NCI-H1092 (cell line): ENCODE results near the gene SPATA21.

ENCODE experiments used
- DNase-seq: peaks from one replicate; lab custom pipeline; 2025; lab: John Stamatoyannopoulos, UW

Gene SPATA21

GRCh38 chr1:16420424-16421118, 16.7 kb downstream of the SPATA21 start:
- no peak for DNase-seq

- DNase-seq = no peak
Measured at GRCh38 chr1:16418823-16419425, 18.3 kb downstream of the SPATA21 start.

DNA sequence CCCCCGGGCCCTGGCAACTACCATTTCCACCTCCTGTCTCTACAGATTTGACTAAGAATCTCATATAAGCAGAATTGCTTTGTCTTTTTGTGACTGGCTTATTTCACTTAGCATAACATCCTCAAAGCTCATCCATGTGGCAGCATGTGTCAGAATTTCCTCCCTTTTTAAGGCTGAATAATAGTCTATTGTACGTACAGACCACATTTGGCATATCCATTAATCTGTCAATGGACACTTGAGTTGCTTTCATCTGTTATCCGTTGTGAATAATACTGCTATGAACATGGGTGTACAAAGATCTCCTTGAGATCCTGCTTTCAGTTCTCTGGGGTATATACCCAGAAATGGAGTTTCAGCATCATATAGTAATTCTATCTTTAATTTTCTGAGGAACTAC, 24.0 kb downstream of the SPATA21 start:
- no peak for DNase-seq

- DNase-seq = no peak
Measured at GRCh38 chr1:16410803-16411202, 26.4 kb downstream of the SPATA21 start.

DNA sequence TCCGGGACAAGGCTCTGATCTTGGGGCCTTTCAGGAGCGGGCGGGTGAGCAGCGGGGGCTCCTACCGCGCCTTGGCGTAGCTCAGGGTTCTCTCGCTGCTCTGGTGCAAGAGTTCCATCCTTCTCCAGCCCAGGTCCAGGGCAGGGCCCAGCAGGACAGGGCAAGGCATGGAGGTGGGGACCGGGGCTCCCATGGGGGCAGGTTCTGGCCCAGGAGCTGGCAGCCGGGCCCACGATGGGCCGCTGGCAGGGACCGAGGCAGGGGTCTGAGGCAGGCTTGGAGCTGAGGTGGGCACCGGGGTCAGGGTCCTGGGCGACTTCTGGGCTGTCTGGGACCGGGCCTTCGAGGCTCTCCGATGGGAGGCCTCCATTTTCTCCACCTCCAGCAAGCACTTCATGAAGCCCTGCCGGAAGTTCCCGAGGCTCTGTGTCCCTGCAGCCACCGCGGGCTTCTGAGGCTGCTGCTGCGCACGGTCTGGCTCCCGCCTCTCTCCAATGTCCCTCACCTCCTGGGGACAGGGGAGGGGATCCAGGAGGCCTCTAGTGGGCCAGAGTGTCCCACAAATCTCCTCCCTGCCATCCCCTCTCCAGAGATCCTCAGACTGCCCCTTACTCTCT, 27.6 kb downstream of the SPATA21 start:
- DNase-seq = no peak

DNA sequence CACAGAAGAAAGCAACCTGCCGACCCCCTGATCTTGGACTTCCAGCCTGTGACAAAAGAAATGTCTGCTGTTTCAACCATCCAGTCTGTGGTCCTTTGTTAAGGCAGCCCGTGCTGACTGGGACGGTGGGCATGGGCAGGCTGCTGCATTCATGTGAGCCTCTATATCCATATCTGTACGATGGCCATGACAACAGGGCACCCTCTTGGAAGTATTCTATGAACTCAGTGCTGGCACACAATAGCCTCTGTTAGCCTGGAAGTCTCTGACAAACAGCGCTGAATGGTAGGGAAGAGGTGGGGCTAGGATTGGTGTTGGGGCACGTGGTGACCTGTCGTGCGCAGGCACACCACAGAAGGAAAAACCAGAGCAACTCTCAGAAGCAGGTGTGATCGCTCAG, 30.4 kb downstream of the SPATA21 start:
- DNase-seq = no peak

- no peak for DNase-seq
Measured at GRCh38 chr1:16405441-16405840, 31.8 kb downstream of the SPATA21 start.

DNA sequence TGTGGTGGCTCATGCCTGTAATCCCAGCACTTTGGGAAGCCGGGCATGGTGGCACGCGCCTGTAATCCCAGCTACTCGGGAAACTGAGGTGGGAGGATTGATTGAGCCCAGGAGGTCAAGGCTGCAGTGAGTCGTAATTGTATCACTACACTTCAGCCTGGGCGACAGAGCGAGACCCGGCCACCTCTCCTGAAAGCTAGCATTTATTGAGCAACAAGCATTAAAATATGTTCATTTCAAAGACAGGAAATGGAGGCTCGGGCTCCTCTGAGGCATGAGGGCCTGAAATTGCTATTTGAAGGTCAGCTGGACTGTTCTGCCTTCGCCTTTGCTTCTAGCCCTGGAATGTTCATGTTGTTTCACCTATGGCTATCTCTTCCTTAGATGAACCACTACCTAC, 34.5 kb downstream of the SPATA21 start:
- DNase-seq = no peak

- DNase-seq = no peak
Measured at GRCh38 chr1:16398371-16398953, 38.8 kb downstream of the SPATA21 start.

DNA sequence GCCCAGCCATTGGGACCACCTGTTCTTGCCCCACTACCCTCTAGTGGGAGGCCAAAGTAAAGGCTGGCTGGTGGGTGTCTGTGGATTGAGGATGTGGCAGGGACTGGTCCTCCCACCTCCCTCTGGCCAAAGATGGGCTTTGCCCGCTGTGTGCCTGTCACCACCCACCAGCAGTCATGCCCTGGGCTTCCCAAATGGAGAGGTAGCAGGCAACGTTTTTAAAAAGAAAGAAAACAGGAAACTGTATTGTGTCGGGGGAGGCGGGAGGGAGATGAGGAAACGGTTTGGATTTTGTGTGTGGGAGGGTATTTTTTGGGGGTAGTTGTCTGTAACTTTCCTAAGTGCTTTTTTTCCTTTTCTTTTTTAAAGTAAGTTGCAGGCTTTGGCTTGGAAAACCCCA, 40.1 kb downstream of the SPATA21 start:
- no peak for DNase-seq

- DNase-seq = no peak
Measured at GRCh38 chr1:16396591-16396990, 40.6 kb downstream of the SPATA21 start.

- DNase-seq = no peak
Measured at GRCh38 chr1:16394977-16395376, 42.2 kb downstream of the SPATA21 start.

DNA sequence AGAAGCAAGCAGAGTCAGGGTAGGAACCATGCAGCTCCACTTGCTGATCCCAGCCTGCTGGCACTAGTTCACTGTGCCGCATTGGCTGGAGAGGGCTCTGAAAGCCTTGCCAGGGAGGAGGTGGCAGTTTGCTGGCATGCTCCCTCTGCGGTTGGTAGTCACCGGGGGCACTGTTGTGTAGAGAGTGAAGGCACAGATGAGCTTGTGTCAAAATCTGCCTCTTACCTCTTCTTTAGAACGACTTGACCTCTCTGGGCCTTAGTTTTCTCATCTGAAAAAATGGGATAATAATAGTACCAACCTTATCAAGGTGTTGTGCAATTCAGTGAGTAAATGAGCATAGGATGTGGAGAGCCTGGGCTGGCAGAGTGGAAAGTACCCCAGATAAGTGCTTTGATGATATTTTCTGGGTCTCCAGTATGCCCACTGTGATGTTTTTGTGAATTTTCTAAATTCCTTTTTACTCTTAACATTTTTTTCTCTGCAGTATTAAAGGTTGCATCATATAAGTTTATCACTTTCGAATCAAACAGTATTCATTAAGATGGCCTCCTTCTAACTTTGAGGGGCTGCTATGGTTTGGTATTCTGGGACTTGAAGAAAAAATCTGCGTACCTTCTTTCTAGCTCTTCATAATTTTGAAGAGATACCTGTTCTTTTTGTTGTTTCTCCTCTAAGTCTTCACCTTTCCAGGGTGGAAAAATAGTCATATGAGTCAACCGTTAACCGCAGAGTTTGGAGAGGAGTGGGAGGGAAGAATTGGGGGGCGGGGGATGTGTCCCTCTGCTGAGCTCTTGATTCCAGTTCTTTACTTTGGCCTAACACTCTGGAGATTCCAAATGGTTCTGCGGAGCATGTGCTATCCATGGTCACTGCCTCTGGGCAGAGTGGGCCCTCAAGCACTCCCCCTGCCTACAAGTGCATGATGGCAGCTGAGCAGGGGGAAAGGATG, 43.4 kb downstream of the SPATA21 start:
- DNase-seq = no peak

DNA sequence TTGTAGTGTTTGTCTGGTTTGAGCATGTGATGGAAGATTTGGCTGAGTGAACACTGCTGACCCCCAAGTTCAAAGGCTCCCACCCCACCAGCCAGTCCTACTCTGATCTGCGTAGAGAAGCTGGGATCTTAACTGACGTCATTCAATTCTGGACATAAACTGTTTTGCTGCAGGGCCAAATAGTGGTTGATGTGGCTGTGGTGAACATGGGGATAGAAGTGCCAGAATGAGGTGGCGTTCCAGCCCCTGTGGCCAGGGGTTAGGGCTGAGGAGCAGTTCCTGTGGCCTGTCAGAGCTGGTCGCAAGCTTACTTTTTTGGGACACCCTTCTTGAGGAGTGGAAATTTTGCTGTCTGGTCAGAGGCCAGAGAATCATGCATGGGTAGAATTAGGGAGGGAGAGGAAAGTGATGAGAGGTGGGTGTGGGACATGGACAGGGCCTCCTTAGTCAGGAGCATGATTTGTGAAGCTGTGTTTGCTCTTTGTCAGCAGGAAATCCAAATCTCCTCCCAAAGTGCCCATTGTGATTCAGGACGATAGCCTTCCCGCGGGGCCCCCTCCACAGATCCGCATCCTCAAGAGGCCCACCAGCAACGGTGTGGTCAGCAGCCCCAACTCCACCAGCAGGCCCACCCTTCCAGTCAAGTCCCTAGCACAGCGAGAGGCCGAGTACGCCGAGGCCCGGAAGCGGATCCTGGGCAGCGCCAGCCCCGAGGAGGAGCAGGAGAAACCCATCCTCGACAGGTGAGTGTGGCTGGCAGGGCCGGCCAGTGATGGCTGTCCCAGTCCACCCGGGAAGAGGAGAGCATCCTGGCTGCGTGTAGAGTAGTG, 44.3 kb downstream of the SPATA21 start:
- no peak for DNase-seq

DNA sequence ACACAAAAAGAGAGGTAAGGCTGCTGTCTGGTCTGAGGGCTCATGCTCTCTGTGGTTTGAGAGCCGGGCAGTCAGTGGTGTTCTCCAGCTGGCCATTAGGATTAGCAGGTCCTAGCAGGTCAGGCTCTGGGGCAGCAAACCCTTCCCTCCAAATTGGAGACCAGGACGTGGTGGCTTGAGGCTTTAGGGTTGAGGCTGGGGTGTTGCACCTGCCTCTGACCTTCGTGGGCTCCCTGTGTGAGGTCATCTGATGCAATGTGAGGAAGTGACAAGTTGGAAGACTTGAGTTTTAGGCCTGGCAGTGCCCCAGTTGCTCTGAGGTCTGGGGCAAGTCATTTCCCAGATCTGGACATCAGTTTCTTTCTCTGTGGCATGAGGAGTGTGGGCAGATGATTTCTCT, 45.8 kb downstream of the SPATA21 start:
- DNase-seq = no peak

DNA sequence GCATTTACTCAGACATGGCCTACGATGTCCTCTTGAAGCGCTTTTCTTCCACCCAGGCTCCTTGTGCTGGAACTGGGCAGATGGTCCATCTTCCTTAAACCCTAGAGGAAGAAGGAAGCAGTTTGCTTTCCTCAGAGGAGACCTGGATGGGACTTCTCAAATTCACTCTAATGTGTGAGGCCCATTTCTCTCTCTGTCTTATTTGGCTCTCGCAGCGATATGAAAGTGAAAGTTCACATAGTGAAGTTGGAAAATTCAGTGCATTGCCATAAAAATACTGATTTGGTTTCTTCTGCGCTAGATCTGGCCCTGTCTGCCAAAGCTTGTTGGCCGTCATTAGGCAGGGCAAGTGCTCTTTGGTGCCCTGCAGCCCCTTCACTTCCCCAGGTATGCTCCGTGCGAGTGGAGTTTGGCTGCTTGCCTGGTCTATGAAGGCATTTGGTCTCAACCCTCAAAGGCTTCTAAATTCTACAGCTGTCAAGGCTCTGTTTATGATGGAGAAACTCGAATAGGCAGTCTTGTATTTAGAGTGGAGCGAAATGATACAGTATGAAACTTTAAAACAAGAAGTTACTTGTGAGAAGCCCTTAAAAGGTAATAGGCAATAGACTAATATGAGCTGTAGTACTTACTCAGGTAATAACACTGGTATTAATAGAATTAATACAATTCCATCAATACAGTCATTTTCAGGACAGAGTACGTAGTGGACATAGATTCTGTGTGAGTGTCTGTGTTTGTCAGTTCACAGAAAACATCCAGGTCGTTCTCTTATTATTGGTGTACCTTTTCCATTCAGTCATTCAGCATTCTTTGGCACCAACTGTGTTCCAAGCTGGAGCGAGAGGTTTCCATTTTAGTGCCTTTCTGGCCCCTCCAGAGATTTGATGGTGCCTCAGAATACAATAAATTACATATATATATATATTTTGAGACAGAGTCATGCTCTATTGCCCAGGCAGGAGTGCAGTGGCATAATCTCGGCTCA, 49.7 kb downstream of the SPATA21 start:
- DNase-seq = no peak

- DNase-seq = no peak
Measured at GRCh38 chr1:16386454-16387113, 50.6 kb downstream of the SPATA21 start.

- no peak for DNase-seq
Measured at GRCh38 chr1:16385659-16386453, 51.4 kb downstream of the SPATA21 start.

DNA sequence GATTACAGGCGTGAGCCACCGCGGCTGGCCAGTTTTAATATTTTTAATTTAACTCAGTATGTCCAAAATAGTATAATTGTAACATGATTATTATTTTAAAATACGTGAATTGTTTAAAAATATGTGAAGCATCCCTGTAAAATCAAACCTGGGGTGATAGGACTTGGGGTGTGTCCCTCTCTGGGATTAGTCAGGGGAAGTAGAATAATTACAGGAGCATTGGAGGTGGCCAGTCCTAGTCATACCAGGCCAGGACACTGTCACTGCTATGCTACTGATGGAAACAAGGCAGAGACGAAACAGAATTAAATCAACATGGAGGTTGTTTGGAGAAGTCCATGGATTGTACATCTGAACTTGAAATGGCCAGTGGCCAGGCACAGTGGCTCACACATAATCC, 53.3 kb downstream of the SPATA21 start:
- no peak for DNase-seq
